H9 (cell line): ENCODE data around the gene CNTF. TPM values are rescaled to one million over a fixed set of nuclear protein-coding genes. Genes with fewer than 3 reads are reported as not detected.

Source experiments
- DNase-seq: peaks from one replicate; pipeline ENCODE4 v3.0.0-alpha.2; 2017
- H2AFZ ChIP-seq: one replicate; pipeline ENCODE4 v1.6.1; 2013; ENCODE audit warnings: mild to moderate bottlenecking, low read length, control low read depth, moderate library complexity
- H2AK5ac ChIP-seq: 2 replicates; pipeline ENCODE4 v1.6.1; 2013; ENCODE audit warnings: low read length, control low read depth, mixed read lengths; ENCODE audit not compliant: insufficient read length
- H2BK120ac ChIP-seq: one replicate; pipeline ENCODE4 v1.6.1; 2013; ENCODE audit warnings: low read depth, mild to moderate bottlenecking, low read length, control low read depth, inconsistent platforms; ENCODE audit not compliant: poor library complexity, severe bottlenecking
- H2BK12ac ChIP-seq: 2 replicates; pipeline ENCODE4 v1.6.1; 2013; ENCODE audit warnings: low read length, control low read depth, mixed read lengths, low read depth; ENCODE audit not compliant: insufficient read length
- H2BK15ac ChIP-seq: 2 replicates; pipeline ENCODE4 v1.6.1; 2013; ENCODE audit warnings: low read depth, low read length, control low read depth
- H2BK20ac ChIP-seq: one replicate; pipeline ENCODE4 v1.6.1; 2013; ENCODE audit warnings: low read depth, mild to moderate bottlenecking, low read length, control low read depth, inconsistent platforms; ENCODE audit not compliant: poor library complexity, severe bottlenecking
- H2BK5ac ChIP-seq: 2 replicates; pipeline ENCODE4 v1.6.1; 2013; ENCODE audit warnings: low read length, control low read depth, mixed read lengths; ENCODE audit not compliant: insufficient read length
- H3K14ac ChIP-seq: 2 replicates; pipeline ENCODE4 v1.6.1; 2013; ENCODE audit warnings: low read length, control low read depth; ENCODE audit not compliant: insufficient read depth
- H3K18ac ChIP-seq: 2 replicates; pipeline ENCODE4 v1.6.1; 2013; ENCODE audit warnings: low read depth, mild to moderate bottlenecking, mixed read lengths, low read length, control low read depth; ENCODE audit not compliant: insufficient read length
- H3K23ac ChIP-seq: 2 replicates; pipeline ENCODE4 v1.6.1; 2013; ENCODE audit warnings: low read length, control low read depth, mixed read lengths, low read depth; ENCODE audit not compliant: insufficient read length
- H3K23me2 ChIP-seq: 2 replicates; pipeline ENCODE4 v1.6.1; 2013; ENCODE audit warnings: low read depth, mild to moderate bottlenecking, mixed read lengths, low read length, control low read depth; ENCODE audit not compliant: insufficient read length, poor library complexity, severe bottlenecking
- H3K27ac ChIP-seq: 2 replicates; pipeline ENCODE4 v1.5.1; 2013; ENCODE audit warnings: low read length, control low read depth, mixed read lengths, low read depth; ENCODE audit not compliant: insufficient read length
- H3K27me3 ChIP-seq: 2 replicates; pipeline ENCODE4 v1.6.1; 2013; ENCODE audit warnings: low read length, control low read depth, inconsistent platforms; ENCODE audit not compliant: insufficient read depth
- H3K4ac ChIP-seq: 2 replicates; pipeline ENCODE4 v1.6.1; 2013; ENCODE audit warnings: low read depth, mild to moderate bottlenecking, control low read depth, inconsistent platforms, low read length, moderate library complexity
- H3K4me1 ChIP-seq: 2 replicates; pipeline ENCODE4 v1.6.1; 2013; ENCODE audit warnings: low read length, control low read depth, inconsistent platforms; ENCODE audit not compliant: insufficient read depth
- H3K4me2 ChIP-seq: 2 replicates; pipeline ENCODE4 v1.6.1; 2013; ENCODE audit warnings: low read length, control low read depth, mixed read lengths; ENCODE audit not compliant: insufficient read length, insufficient read depth
- H3K56ac ChIP-seq: 2 replicates; pipeline ENCODE4 v1.6.1; 2013; ENCODE audit warnings: low read depth, mild to moderate bottlenecking, mixed read lengths, low read length, control low read depth; ENCODE audit not compliant: insufficient read length
- H3K79me1 ChIP-seq: 2 replicates; pipeline ENCODE4 v1.6.1; 2013; ENCODE audit warnings: low read depth, mild to moderate bottlenecking, moderate library complexity, low read length, control low read depth, inconsistent platforms; ENCODE audit not compliant: insufficient read depth, poor library complexity, severe bottlenecking
- H3K79me2 ChIP-seq: 2 replicates; pipeline ENCODE4 v1.6.1; 2013; ENCODE audit warnings: low read length, control low read depth, inconsistent platforms; ENCODE audit not compliant: insufficient read depth
- H3K9ac ChIP-seq: 2 replicates; pipeline ENCODE4 v1.6.1; 2013; ENCODE audit warnings: low read length, control low read depth, mixed read lengths; ENCODE audit not compliant: insufficient read length; ENCODE audit errors: extremely low read depth
- H3K9me3 ChIP-seq: one replicate; pipeline ENCODE4 v1.6.1; 2013; ENCODE audit warnings: low read depth, low read length, inconsistent platforms; ENCODE audit not compliant: control insufficient read depth
- H3T11ph ChIP-seq: one replicate; pipeline ENCODE4 v1.6.1; 2013; ENCODE audit warnings: mild to moderate bottlenecking, low read length, control low read depth, inconsistent platforms
- H4K20me1 ChIP-seq: one replicate; pipeline ENCODE4 v1.6.1; 2013; ENCODE audit not compliant: control insufficient read depth, insufficient read length, insufficient read depth
- H4K5ac ChIP-seq: 2 replicates; pipeline ENCODE4 v1.6.1; 2013; ENCODE audit warnings: low read depth, mild to moderate bottlenecking, mixed read lengths, low read length, control low read depth; ENCODE audit not compliant: insufficient read length
- H4K8ac ChIP-seq: replicated peaks from 2 replicates; pipeline ENCODE4 v1.6.1; 2013; ENCODE audit warnings: low read length, control low read depth, mixed read lengths, low read depth; ENCODE audit not compliant: insufficient read length
- H4K91ac ChIP-seq: 2 replicates; pipeline ENCODE4 v1.6.1; 2013; ENCODE audit warnings: low read depth, mild to moderate bottlenecking, moderate library complexity, mixed read lengths, low read length, control low read depth; ENCODE audit not compliant: insufficient read length
- H3K27ac Mint-ChIP-seq, 3 experiments: 2 replicates in 2 of 3; 3 replicates in 1 of 3; pipeline ENCODE4 v1.8.0; 2020 to 2021; ENCODE audit warnings: mixed read lengths in 3 of 3, mild to moderate bottlenecking in 1 of 3, moderate library complexity in 1 of 3
- H3K27me3 Mint-ChIP-seq: 2 replicates; pipeline ENCODE4 v1.8.0; 2021; ENCODE audit warnings: low read depth, mild to moderate bottlenecking, moderate library complexity, mixed read lengths
- H3K36me3 Mint-ChIP-seq, 3 experiments: 2 replicates in 2 of 3; 3 replicates in 1 of 3; pipeline ENCODE4 v1.8.0; 2020 to 2021; ENCODE audit warnings: low read depth in 3 of 3, mixed read lengths in 3 of 3; ENCODE audit not compliant: insufficient read depth in 1 of 3
- H3K4me1 Mint-ChIP-seq, 2 experiments: 2 replicates each; pipeline ENCODE4 v1.8.0; 2020; ENCODE audit warnings: mixed read lengths in 2 of 2
- H3K4me3 Mint-ChIP-seq, 2 experiments: 2 replicates in 1 of 2; 3 replicates in 1 of 2; pipeline ENCODE4 v1.8.0; 2020 to 2021; ENCODE audit warnings: mild to moderate bottlenecking in 2 of 2, mixed read lengths in 2 of 2, moderate library complexity in 1 of 2
- H3K9me3 Mint-ChIP-seq, 2 experiments: 2 replicates in 1 of 2; 3 replicates in 1 of 2; pipeline ENCODE4 v1.8.0; 2020; ENCODE audit warnings: mild to moderate bottlenecking in 2 of 2, mixed read lengths in 2 of 2, moderate library complexity in 1 of 2
- WGBS: extraction: QIAGEN DNeasy Blood & Tissue Kit; methylation state at CpG from one replicate; pipeline ENCODE4 v1.1.7; 2013; ENCODE audit warnings: missing lambda C conversion rate, low lambda C conversion rate, mixed read lengths; ENCODE audit not compliant: insufficient read length; ENCODE audit errors: extremely low coverage; 5-methylcytosine and 5-hydroxymethylcytosine counted together
- total RNA-seq: library from RNA; stranded (reverse); gene quantifications from 2 replicates; pipeline ENCODE4 v1.2.1, GENCODE V29; 2021
- TF ChIP-seq, protein P1 (sequence below): fragments of 200-600 bp; sonication (generic); conservative IDR thresholded peaks from 3 replicates; pipeline ENCODE4 v1.8.0; 2021; ENCODE audit warnings: antibody characterized with exemption, mild to moderate bottlenecking

CNTF gene
- total RNA-seq, 1 experiment from 2014 or later: 3.5 TPM

- no peak overlapping the region for H2AK5ac ChIP-seq
- no peak overlapping the region for H4K5ac ChIP-seq
- no peaks in the 10 kb centered on the region for H3K23me2 ChIP-seq
- H2BK120ac ChIP-seq: no peak overlapping the region
- no peak overlapping the region for H2AFZ ChIP-seq
- no peak overlapping the region for H3K4me3 Mint-ChIP-seq
- H3T11ph ChIP-seq: no peak overlapping the region
- H3K4me1 ChIP-seq: no peaks in the 10 kb centered on the region
- no peak overlapping the region for H2BK20ac ChIP-seq
- H4K8ac ChIP-seq: no peak overlapping the region
- no peaks in the 10 kb centered on the region for H3K79me2 ChIP-seq
- no peak overlapping the region for H3K56ac ChIP-seq
- H3K27me3 Mint-ChIP-seq: peaks cover 4% of the 10 kb centered on the region
- no peaks in the 10 kb centered on the region for H4K20me1 ChIP-seq
- no peak overlapping the region for H3K23ac ChIP-seq
- H2BK12ac ChIP-seq: no peak overlapping the region
- TF ChIP-seq, protein P1, sequence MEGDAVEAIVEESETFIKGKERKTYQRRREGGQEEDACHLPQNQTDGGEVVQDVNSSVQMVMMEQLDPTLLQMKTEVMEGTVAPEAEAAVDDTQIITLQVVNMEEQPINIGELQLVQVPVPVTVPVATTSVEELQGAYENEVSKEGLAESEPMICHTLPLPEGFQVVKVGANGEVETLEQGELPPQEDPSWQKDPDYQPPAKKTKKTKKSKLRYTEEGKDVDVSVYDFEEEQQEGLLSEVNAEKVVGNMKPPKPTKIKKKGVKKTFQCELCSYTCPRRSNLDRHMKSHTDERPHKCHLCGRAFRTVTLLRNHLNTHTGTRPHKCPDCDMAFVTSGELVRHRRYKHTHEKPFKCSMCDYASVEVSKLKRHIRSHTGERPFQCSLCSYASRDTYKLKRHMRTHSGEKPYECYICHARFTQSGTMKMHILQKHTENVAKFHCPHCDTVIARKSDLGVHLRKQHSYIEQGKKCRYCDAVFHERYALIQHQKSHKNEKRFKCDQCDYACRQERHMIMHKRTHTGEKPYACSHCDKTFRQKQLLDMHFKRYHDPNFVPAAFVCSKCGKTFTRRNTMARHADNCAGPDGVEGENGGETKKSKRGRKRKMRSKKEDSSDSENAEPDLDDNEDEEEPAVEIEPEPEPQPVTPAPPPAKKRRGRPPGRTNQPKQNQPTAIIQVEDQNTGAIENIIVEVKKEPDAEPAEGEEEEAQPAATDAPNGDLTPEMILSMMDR: no peak
- H3K4ac ChIP-seq: no peak overlapping the region
- H4K91ac ChIP-seq: no peak overlapping the region
- DNase-seq: no peak
- no peak overlapping the region for H3K27ac ChIP-seq
- no peak overlapping the region for H3K9ac ChIP-seq
- H2BK5ac ChIP-seq: no peak overlapping the region
- H2BK15ac ChIP-seq: no peak overlapping the region
- H3K79me1 ChIP-seq: no peaks in the 10 kb centered on the region
- H3K27ac Mint-ChIP-seq: no peak overlapping the region
- no peak overlapping the region for H3K18ac ChIP-seq
- H3K9me3 Mint-ChIP-seq: peaks cover 6 to 18% of the 10 kb centered on the region in 2 experiments; a peak in 4 of 5 replicates
- no peaks in the 10 kb centered on the region for H3K36me3 Mint-ChIP-seq
- H3K4me2 ChIP-seq: no peak overlapping the region
- WGBS: no CpG with 5 or more reads among the region's 3 CpGs
- H3K4me1 Mint-ChIP-seq: peaks cover 7 to 8% of the 10 kb centered on the region in 2 experiments; a peak in 3 of 4 replicates
- no peak overlapping the region for H3K14ac ChIP-seq
- H3K9me3 ChIP-seq: no peaks in the 10 kb centered on the region
- no peaks in the 10 kb centered on the region for H3K27me3 ChIP-seq
Observed at GRCh38 chr11:58658623-58659022, 36.2 kb downstream of the CNTF start.
